Fibroblast of lung (primary cell): Measurements from ENCODE around the gene MYO3B. TPM values are rescaled to one million over a fixed set of nuclear protein-coding genes. Genes with fewer than 3 reads are reported as not detected.
A peak's percentile ranks its signal among the peaks of the same experiment; 100 is the strongest.

Source experiments
- DNase-seq, 2 donors: peaks; one replicate each; pipeline versions ENCODE4 v3.0.0 to v3.0.0-alpha.2; 2010; ENCODE audit warnings: low read depth in 2 of 2
- H2AFZ ChIP-seq: 2 replicates; pipeline ENCODE4 v1.5.1; 2012; ENCODE audit warnings: low read length, control low read depth, inconsistent platforms
- H3K27ac ChIP-seq: 2 replicates; pipeline ENCODE4 v1.5.1; 2011; ENCODE audit warnings: low read length, control low read depth; ENCODE audit not compliant: insufficient read depth
- H3K27me3 ChIP-seq: 2 replicates; pipeline ENCODE4 v1.5.1; 2011; ENCODE audit warnings: mild to moderate bottlenecking, low read length; ENCODE audit not compliant: control insufficient read depth, insufficient read depth
- H3K36me3 ChIP-seq: 2 replicates; pipeline ENCODE4 v1.5.1; 2011; ENCODE audit warnings: low read length; ENCODE audit not compliant: control insufficient read depth, insufficient read depth
- H3K4me1 ChIP-seq: 2 replicates; pipeline ENCODE4 v1.5.1; 2011; ENCODE audit warnings: low read length; ENCODE audit not compliant: control insufficient read depth, insufficient read depth; ENCODE audit errors: extremely low read depth
- H3K4me2 ChIP-seq: 2 replicates; pipeline ENCODE4 v1.5.1; 2011; ENCODE audit warnings: low read length, control low read depth; ENCODE audit not compliant: insufficient read depth; ENCODE audit errors: extremely low read depth
- H3K4me3 ChIP-seq, 4 experiments: fragments of 200-600 bp in 1 of 4; sonication (generic) in 1 of 4; replicated peaks in 1 of 4; 2 replicates each; pipeline ENCODE4 v1.5.1; 2011 to 2016; ENCODE audit warnings: low read length in 4 of 4, low read depth in 3 of 4, mild to moderate bottlenecking in 3 of 4, control low read depth in 2 of 4, inconsistent platforms in 1 of 4, mixed read lengths in 1 of 4; ENCODE audit not compliant: insufficient read depth in 1 of 4; ENCODE audit errors: control extremely low read depth in 1 of 4
- H3K79me2 ChIP-seq: 2 replicates; pipeline ENCODE4 v1.5.1; 2012; ENCODE audit warnings: mild to moderate bottlenecking, low read length, inconsistent platforms; ENCODE audit not compliant: control insufficient read depth, insufficient read depth
- H3K9ac ChIP-seq: 2 replicates; pipeline ENCODE4 v1.5.1; 2011; ENCODE audit warnings: mild to moderate bottlenecking, low read length, control low read depth; ENCODE audit not compliant: insufficient read depth
- H3K9me3 ChIP-seq: 2 replicates; pipeline ENCODE4 v1.5.1; 2012; ENCODE audit warnings: low read depth, low read length; ENCODE audit not compliant: control insufficient read depth, insufficient read depth
- H4K20me1 ChIP-seq: 2 replicates; pipeline ENCODE4 v1.5.1; 2011; ENCODE audit warnings: low read length; ENCODE audit not compliant: control insufficient read depth, insufficient read depth; ENCODE audit errors: extremely low read depth
- EZH2 ChIP-seq: IDR thresholded peaks from 2 replicates; pipeline ENCODE4 v1.5.1; 2012; ENCODE audit warnings: low read length, control low read depth, mild to moderate bottlenecking; ENCODE audit errors: missing control alignments
- polyA plus RNA-seq, 2 donors: library from polyadenylated mRNA; depleted of rRNA in 1 of 2; stranded (reverse) in 1 of 2; unstranded in 1 of 2; fragments of >200 nt; gene quantifications; 2 replicates each; pipeline ENCODE4 v1.2.1, GENCODE V29; 2011 to 2012; ENCODE audit warnings: missing spikeins in 1 of 2
- total RNA-seq: library from RNA; depleted of rRNA; stranded (reverse); fragments of >200 nt; gene quantifications from 2 replicates; pipeline ENCODE4 v1.2.1, GENCODE V29; 2014
- TF ChIP-seq, protein P1 (sequence below), 2 donors: IDR thresholded peaks in 1 of 2; conservative IDR thresholded peaks in 1 of 2; 1 replicate in 1 of 2; 2 replicates in 1 of 2; pipeline ENCODE4 v1.5.1; 2011 to 2012; ENCODE audit warnings: low read length in 2 of 2, control low read depth in 1 of 2, inconsistent platforms in 1 of 2, low read depth in 1 of 2, mild to moderate bottlenecking in 1 of 2

Gene MYO3B
- total and polyA plus RNA-seq, 2 donors (not counting 1 experiment from before 2014, with no cell fraction given) = 0.06 to 0.50 TPM

DNA sequence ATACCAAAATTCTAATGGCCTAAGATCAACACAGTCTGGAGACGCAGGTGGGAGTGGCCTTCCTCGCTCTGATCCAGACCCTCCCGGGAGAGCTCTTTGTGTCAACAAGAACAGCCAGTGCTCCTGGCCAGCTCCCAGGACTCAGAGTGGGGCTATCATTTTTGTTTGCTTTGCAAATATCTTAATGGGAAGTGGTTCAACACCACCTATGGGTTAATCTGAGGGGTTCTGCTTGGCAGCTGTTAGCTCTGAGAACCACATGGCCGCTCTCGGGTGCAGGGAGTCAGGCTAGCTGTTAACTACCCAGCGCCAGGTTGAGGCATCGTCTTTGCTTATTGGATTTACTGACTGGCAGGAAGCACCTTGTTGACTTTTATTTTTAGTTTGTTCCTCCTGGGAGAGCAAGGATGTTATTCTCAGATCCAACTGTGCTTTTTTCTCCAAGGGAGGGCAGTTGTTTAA lies 352.4 kb downstream of the MYO3B start:
- no peaks in the 10 kb centered on the region for H3K9me3 ChIP-seq
- DNase-seq = peak; percentile 74 to 84
- no peaks in the 10 kb centered on the region for H3K36me3 ChIP-seq
- H3K79me2 ChIP-seq = no peaks in the 10 kb centered on the region
- H2AFZ ChIP-seq = no peak overlapping the region
- no peaks in the 10 kb centered on the region for H4K20me1 ChIP-seq
- no peak overlapping the region for H3K9ac ChIP-seq
- peaks cover 4% of the 10 kb centered on the region for H3K4me1 ChIP-seq
- no peak overlapping the region for H3K4me3 ChIP-seq
- H3K27ac ChIP-seq = no peak overlapping the region
- no peak overlapping the region for H3K4me2 ChIP-seq
- no peaks in the 10 kb centered on the region for H3K27me3 ChIP-seq
- TF ChIP-seq, protein P1, sequence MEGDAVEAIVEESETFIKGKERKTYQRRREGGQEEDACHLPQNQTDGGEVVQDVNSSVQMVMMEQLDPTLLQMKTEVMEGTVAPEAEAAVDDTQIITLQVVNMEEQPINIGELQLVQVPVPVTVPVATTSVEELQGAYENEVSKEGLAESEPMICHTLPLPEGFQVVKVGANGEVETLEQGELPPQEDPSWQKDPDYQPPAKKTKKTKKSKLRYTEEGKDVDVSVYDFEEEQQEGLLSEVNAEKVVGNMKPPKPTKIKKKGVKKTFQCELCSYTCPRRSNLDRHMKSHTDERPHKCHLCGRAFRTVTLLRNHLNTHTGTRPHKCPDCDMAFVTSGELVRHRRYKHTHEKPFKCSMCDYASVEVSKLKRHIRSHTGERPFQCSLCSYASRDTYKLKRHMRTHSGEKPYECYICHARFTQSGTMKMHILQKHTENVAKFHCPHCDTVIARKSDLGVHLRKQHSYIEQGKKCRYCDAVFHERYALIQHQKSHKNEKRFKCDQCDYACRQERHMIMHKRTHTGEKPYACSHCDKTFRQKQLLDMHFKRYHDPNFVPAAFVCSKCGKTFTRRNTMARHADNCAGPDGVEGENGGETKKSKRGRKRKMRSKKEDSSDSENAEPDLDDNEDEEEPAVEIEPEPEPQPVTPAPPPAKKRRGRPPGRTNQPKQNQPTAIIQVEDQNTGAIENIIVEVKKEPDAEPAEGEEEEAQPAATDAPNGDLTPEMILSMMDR (conservative IDR thresholded peaks at IDR 0.05 in 1 of 2, IDR thresholded peaks at IDR 0.05 in 1 of 2; ENCODE audit: low read depth in 1 of 2, low read length in 2 of 2) = no peak
- TF ChIP-seq EZH2 = no peak

DNA sequence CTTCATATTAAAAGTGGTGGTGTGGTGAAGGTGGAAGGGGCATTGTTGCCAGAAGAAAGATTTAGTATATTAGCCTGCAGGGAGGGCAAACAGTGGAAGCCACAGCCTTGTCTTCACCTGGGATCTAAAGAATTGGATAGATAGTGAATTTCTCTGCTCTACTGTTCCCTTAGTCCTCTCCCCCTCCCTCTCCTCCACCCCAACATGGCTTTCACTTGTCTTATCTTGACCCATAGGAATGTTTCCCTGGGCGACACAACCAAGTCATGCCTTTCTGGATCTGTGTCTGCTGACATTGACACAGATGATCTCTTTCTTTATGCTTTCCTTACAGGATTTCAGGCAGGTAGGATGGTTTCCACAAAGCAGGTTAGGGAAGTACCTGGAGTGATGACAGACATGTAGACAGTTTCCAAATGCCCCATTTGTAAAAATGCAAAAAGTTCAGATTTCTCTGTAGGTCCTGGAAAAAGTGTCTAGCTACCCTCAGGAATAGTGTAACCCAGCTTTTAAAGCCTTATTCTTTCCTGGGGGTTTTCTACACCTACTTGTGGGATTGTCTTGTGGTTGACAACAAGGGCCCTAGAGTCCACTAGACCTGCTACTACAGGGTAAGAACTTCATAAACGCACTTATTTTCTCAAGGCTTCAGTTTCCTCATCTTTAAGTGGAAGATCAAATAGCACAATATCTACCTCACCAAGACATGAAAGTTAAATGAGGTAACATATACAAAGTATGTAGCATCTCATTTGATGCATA lies 353.0 kb downstream of the MYO3B start:
- Histone ChIP-seq H3K9me3 (no peaks in the 10 kb centered on the region), H3K4me3 (no peak overlapping the region), H2AFZ (no peak overlapping the region), H3K36me3 (no peaks in the 10 kb centered on the region), H4K20me1 (no peaks in the 10 kb centered on the region), H3K27ac (no peak overlapping the region), H3K9ac (no peak overlapping the region), H3K27me3 (peaks cover 3% of the 10 kb centered on the region), H3K4me2 (no peak overlapping the region), H3K79me2 (no peaks in the 10 kb centered on the region), H3K4me1 (peaks cover 2% of the 10 kb centered on the region)
- TF ChIP-seq EZH2 = no peak
- DNase-seq = no peak

DNA sequence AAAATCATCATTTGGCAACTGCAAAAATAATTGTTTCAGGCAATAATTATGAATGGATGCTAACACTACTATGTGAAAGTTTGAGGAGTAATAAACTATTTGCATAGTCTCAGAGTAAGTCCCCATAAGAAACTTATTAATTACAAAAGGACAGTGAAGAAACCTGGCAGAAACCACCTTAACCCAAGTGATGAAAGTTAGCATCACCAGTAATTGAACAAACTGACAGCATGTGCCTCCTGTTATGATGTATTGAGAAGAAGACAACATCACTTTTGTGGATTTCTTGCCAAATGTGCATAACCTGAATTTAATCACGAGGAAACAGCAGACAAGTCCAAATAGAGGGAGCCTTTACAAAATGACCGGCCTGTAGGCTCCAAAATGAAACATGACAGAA lies 353.9 kb downstream of the MYO3B start:
- no peak overlapping the region for H3K9ac ChIP-seq
- no peak overlapping the region for H3K4me2 ChIP-seq
- peaks cover 2% of the 10 kb centered on the region for H3K4me1 ChIP-seq
- H3K27me3 ChIP-seq = peaks cover 4% of the 10 kb centered on the region
- H3K4me3 ChIP-seq = no peak overlapping the region
- DNase-seq = no peak
- H3K9me3 ChIP-seq = no peaks in the 10 kb centered on the region
- TF ChIP-seq, protein P1 (conservative IDR thresholded peaks at IDR 0.05 in 1 of 2, IDR thresholded peaks at IDR 0.05 in 1 of 2; ENCODE audit: low read depth in 1 of 2, low read length in 2 of 2) = no peak
- no peak for TF ChIP-seq EZH2
- no peak overlapping the region for H3K27ac ChIP-seq
- H3K36me3 ChIP-seq = no peaks in the 10 kb centered on the region
- H3K79me2 ChIP-seq = no peaks in the 10 kb centered on the region
- no peaks in the 10 kb centered on the region for H4K20me1 ChIP-seq
- H2AFZ ChIP-seq = no peak overlapping the region
